ENCODE data around the gene BNC2.

Gene BNC2

GRCh38 chr9:16726029-16726428 is 144.4 kb downstream of the BNC2 start:
- ATAC-seq: no peak

GRCh38 chr9:16725066-16725465 is 145.4 kb downstream of the BNC2 start:
- ATAC-seq (no peak), DNase-seq (ENCODE audit: low spot score in 2 of 2) (no peak)
- no peak overlapping the region for H3K4me3 Mint-ChIP-seq
- no peaks in the 10 kb centered on the region for H3K36me3 Mint-ChIP-seq
- no peaks in the 10 kb centered on the region for H3K9me3 Mint-ChIP-seq
- no peaks in the 10 kb centered on the region for H3K4me1 Mint-ChIP-seq
- no peak overlapping the region for H3K27ac Mint-ChIP-seq

More at GRCh38 chr9:16726029-16726428, 144.4 kb downstream of the BNC2 start:
- Mint-ChIP-seq H3K4me3 (no peak overlapping the region), H3K36me3 (no peaks in the 10 kb centered on the region), H3K9me3 (no peaks in the 10 kb centered on the region), H3K4me1 (no peaks in the 10 kb centered on the region), H3K27ac (no peak overlapping the region)
- DNase-seq (ENCODE audit: low spot score in 2 of 2): no peak

- Mint-ChIP-seq H3K27ac (no peak overlapping the region), H3K36me3 (no peaks in the 10 kb centered on the region), H3K4me1 (no peaks in the 10 kb centered on the region), H3K9me3 (no peaks in the 10 kb centered on the region), H3K4me3 (no peak overlapping the region)
- ATAC-seq (no peak), DNase-seq (ENCODE audit: low spot score in 2 of 2) (no peak)
These were observed 148.5 kb downstream of the BNC2 start for GRCh38 chr9:16721972-16722371.

GRCh38 chr9:16720386-16720785 is 150.1 kb downstream of the BNC2 start:
- ATAC-seq (no peak), DNase-seq (ENCODE audit: low spot score in 2 of 2) (no peak)
- H3K4me1 Mint-ChIP-seq: no peaks in the 10 kb centered on the region
- no peaks in the 10 kb centered on the region for H3K36me3 Mint-ChIP-seq
- H3K27ac Mint-ChIP-seq: no peak overlapping the region
- no peaks in the 10 kb centered on the region for H3K9me3 Mint-ChIP-seq
- H3K4me3 Mint-ChIP-seq: no peak overlapping the region

- Mint-ChIP-seq H3K4me1 (no peaks in the 10 kb centered on the region), H3K27ac (no peak overlapping the region), H3K9me3 (no peaks in the 10 kb centered on the region), H3K4me3 (no peak overlapping the region), H3K36me3 (no peaks in the 10 kb centered on the region)
- ATAC-seq (no peak), DNase-seq (ENCODE audit: low spot score in 2 of 2) (no peak)
These were observed 150.5 kb downstream of the BNC2 start for GRCh38 chr9:16719921-16720320.

- no peak overlapping the region for H3K27ac Mint-ChIP-seq
- H3K4me1 Mint-ChIP-seq: no peaks in the 10 kb centered on the region
- no peak for DNase-seq (ENCODE audit: low spot score in 2 of 2)
- no peaks in the 10 kb centered on the region for H3K9me3 Mint-ChIP-seq
- no peaks in the 10 kb centered on the region for H3K36me3 Mint-ChIP-seq
- no peak overlapping the region for H3K4me3 Mint-ChIP-seq
- ATAC-seq: no peak
These were observed 151.5 kb downstream of the BNC2 start for GRCh38 chr9:16718952-16719351.

GRCh38 chr9:16718296-16718695 is 152.2 kb downstream of the BNC2 start:
- H3K4me1 Mint-ChIP-seq: no peaks in the 10 kb centered on the region
- no peak overlapping the region for H3K4me3 Mint-ChIP-seq
- no peaks in the 10 kb centered on the region for H3K9me3 Mint-ChIP-seq
- DNase-seq (ENCODE audit: low spot score in 2 of 2) (no peak), ATAC-seq (no peak)
- no peak overlapping the region for H3K27ac Mint-ChIP-seq
- H3K36me3 Mint-ChIP-seq: no peaks in the 10 kb centered on the region

- no peak for DNase-seq (ENCODE audit: low spot score in 2 of 2)
- Mint-ChIP-seq H3K36me3 (no peaks in the 10 kb centered on the region), H3K27ac (no peak overlapping the region), H3K4me3 (no peak overlapping the region), H3K9me3 (no peaks in the 10 kb centered on the region), H3K4me1 (no peaks in the 10 kb centered on the region)
- no peak for ATAC-seq
These were observed 153.9 kb downstream of the BNC2 start for GRCh38 chr9:16716601-16717000.

- DNase-seq (ENCODE audit: low spot score in 2 of 2) (no peak), ATAC-seq (no peak)
These were observed 155.1 kb downstream of the BNC2 start for GRCh38 chr9:16715404-16715803.

GRCh38 chr9:16712787-16713186 is 157.7 kb downstream of the BNC2 start:
- peaks cover 8% of the 10 kb centered on the region for H3K9me3 Mint-ChIP-seq
- ATAC-seq (no peak), DNase-seq (ENCODE audit: low spot score in 2 of 2) (no peak)
- H3K4me1 Mint-ChIP-seq: peaks cover 6% of the 10 kb centered on the region
- no peak overlapping the region for H3K27ac Mint-ChIP-seq
- no peak overlapping the region for H3K4me3 Mint-ChIP-seq
- H3K36me3 Mint-ChIP-seq: no peaks in the 10 kb centered on the region

More at GRCh38 chr9:16715404-16715803, 155.1 kb downstream of the BNC2 start:
- Mint-ChIP-seq H3K36me3 (no peaks in the 10 kb centered on the region), H3K9me3 (no peaks in the 10 kb centered on the region), H3K27ac (no peak overlapping the region), H3K4me1 (no peaks in the 10 kb centered on the region), H3K4me3 (no peak overlapping the region)

- ATAC-seq (no peak), DNase-seq (ENCODE audit: low spot score in 2 of 2) (no peak)
- H3K4me3 Mint-ChIP-seq: no peak overlapping the region
- H3K4me1 Mint-ChIP-seq: peaks cover 6% of the 10 kb centered on the region
- H3K27ac Mint-ChIP-seq: no peak overlapping the region
- peaks cover 12% of the 10 kb centered on the region for H3K9me3 Mint-ChIP-seq
- H3K36me3 Mint-ChIP-seq: no peaks in the 10 kb centered on the region
These were observed 159.6 kb downstream of the BNC2 start for GRCh38 chr9:16710888-16711287.

- ATAC-seq: no peak
- peaks cover 12% of the 10 kb centered on the region for H3K9me3 Mint-ChIP-seq
These were observed 160.5 kb downstream of the BNC2 start for GRCh38 chr9:16709924-16710323.

GRCh38 chr9:16708656-16709435 is 161.6 kb downstream of the BNC2 start:
- H3K27ac Mint-ChIP-seq: no peak overlapping the region
- DNase-seq (ENCODE audit: low spot score in 2 of 2) (no peak), ATAC-seq (no peak)
- no peak overlapping the region for H3K4me3 Mint-ChIP-seq
- peaks cover 6% of the 10 kb centered on the region for H3K4me1 Mint-ChIP-seq
- peaks cover 12% of the 10 kb centered on the region for H3K9me3 Mint-ChIP-seq
- no peaks in the 10 kb centered on the region for H3K36me3 Mint-ChIP-seq

More at GRCh38 chr9:16709924-16710323, 160.5 kb downstream of the BNC2 start:
- no peak for DNase-seq (ENCODE audit: low spot score in 2 of 2)
- Mint-ChIP-seq H3K36me3 (no peaks in the 10 kb centered on the region), H3K4me3 (no peak overlapping the region), H3K4me1 (peaks cover 6% of the 10 kb centered on the region), H3K27ac (no peak overlapping the region)

GRCh38 chr9:16705111-16705604 is 165.3 kb downstream of the BNC2 start:
- DNase-seq (ENCODE audit: low spot score in 2 of 2) (no peak), ATAC-seq (no peak)
- no peak overlapping the region for H3K4me3 Mint-ChIP-seq
- peaks cover 12% of the 10 kb centered on the region for H3K9me3 Mint-ChIP-seq
- no peaks in the 10 kb centered on the region for H3K36me3 Mint-ChIP-seq
- H3K27ac Mint-ChIP-seq: no peak overlapping the region
- H3K4me1 Mint-ChIP-seq: peaks cover 6% of the 10 kb centered on the region

GRCh38 chr9:16704116-16705110 is 166.1 kb downstream of the BNC2 start:
- no peak overlapping the region for H3K27ac Mint-ChIP-seq
- H3K9me3 Mint-ChIP-seq: peaks cover 12% of the 10 kb centered on the region
- DNase-seq (ENCODE audit: low spot score in 2 of 2) (no peak), ATAC-seq (no peak)
- H3K4me3 Mint-ChIP-seq: no peak overlapping the region
- peaks cover 6% of the 10 kb centered on the region for H3K4me1 Mint-ChIP-seq
- no peaks in the 10 kb centered on the region for H3K36me3 Mint-ChIP-seq

Data from stimulated activated effector memory CD8-positive, alpha-beta T cell treated with anti-CD3 and anti-CD28 coated beads, Interleukin-12 subunit alpha, Interleukin-12 subunit beta, amount 100 ng/mL, for 72 hours (primary cell).